BLaER1 (cell line): ENCODE data around the gene ZNF516.

Source experiments
- H3K27ac ChIP-seq: shearing (Covaris generic); formaldehyde crosslinking; 2 replicates; pipeline ENCODE4 v1.8.1; 2022
- H3K27me3 ChIP-seq: shearing (Covaris generic); formaldehyde crosslinking; 2 replicates; pipeline ENCODE4 v1.8.1; 2022
- H3K36me3 ChIP-seq: shearing (Covaris generic); formaldehyde crosslinking; 2 replicates; pipeline ENCODE4 v1.8.1; 2022
- H3K4me1 ChIP-seq: shearing (Covaris generic); formaldehyde crosslinking; 2 replicates; pipeline ENCODE4 v1.8.1; 2022
- H3K4me2 ChIP-seq: shearing (Covaris generic); formaldehyde crosslinking; 2 replicates; pipeline ENCODE4 v1.8.1; 2022
- H3K4me3 ChIP-seq: shearing (Covaris generic); formaldehyde crosslinking; 2 replicates; pipeline ENCODE4 v1.8.1; 2022
- H3K9ac ChIP-seq: shearing (Covaris generic); formaldehyde crosslinking; 2 replicates; pipeline ENCODE4 v1.8.1; 2022
- H3K9me3 ChIP-seq: shearing (Covaris generic); formaldehyde crosslinking; 2 replicates; pipeline ENCODE4 v1.8.1; 2022
- H4K20me1 ChIP-seq: shearing (Covaris generic); formaldehyde crosslinking; 2 replicates; pipeline ENCODE4 v1.8.1; 2022
- Cebpa-rat ChIP-seq: shearing (Covaris generic); IDR thresholded peaks from 2 replicates; pipeline ENCODE4 v1.8.1; 2022

ZNF516 gene

DNA sequence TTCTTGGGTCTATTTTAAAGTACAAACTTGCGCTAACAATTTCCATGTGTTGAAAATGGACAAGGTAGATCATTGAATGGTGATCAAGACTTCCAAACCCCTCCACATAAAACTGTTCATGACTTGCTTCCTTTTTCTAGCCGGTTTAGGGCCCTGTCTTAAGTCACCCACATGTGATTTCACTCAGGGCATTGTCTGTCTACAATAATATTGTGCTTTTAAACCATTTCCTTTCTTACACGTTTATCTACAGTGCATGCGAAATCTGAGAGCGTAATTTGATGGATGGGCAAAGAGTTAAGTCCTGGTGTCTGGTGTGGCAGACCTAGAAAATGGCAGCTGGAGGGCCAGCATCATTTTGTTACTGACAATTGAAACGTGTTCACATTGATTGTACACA lies 2.0 kb upstream of the ZNF516 start:
- H3K4me3 ChIP-seq = no peak overlapping the region
- H3K9me3 ChIP-seq = no peaks in the 10 kb centered on the region
- no peak overlapping the region for H3K4me2 ChIP-seq
- no peak overlapping the region for H3K27ac ChIP-seq
- no peak overlapping the region for H3K9ac ChIP-seq
- H3K36me3 ChIP-seq = no peaks in the 10 kb centered on the region
- no peaks in the 10 kb centered on the region for H3K27me3 ChIP-seq
- no peak for TF ChIP-seq Cebpa-rat
- H4K20me1 ChIP-seq = peaks cover 5% of the 10 kb centered on the region
- peaks cover 17% of the 10 kb centered on the region for H3K4me1 ChIP-seq

DNA sequence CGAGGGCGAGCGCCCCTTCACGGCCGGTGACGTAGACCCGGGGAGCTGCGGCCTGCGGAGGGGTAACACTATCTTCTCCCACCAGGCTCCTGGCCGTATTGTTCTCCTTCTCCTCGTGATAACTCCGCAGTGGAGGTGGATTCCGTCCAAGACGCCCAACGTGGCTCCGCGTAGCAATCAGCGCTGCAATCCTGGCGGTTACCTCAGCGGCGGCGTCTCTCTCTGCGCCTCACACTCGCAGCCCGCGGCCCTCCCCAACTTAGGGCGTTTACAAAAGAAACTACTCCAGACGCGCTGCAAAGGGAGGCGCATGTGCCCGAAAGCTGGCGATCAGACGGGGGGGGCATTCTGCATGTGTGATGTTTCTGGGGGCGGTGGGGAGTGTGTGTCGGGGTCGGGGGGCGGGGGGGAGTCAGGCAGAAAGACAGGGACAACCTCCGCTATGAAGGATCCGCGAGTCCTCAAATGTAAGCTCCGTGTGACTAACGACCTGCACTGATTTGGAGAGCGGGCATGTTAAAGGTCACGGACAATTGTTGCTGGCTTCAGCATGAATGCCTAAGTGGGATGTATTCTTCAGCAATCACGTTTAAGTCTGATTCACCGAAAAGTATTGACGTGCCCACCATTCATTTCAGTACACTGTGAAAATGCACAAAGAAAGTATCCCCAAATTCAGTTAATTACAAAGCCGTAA lies 1.3 kb upstream of the ZNF516 start:
- Histone ChIP-seq H3K4me1 (peaks cover 17% of the 10 kb centered on the region), H3K36me3 (no peaks in the 10 kb centered on the region), H3K9ac (no peak overlapping the region), H3K9me3 (no peaks in the 10 kb centered on the region), H3K4me2 (no peak overlapping the region), H3K27me3 (no peaks in the 10 kb centered on the region), H3K4me3 (no peak overlapping the region), H4K20me1 (peaks cover 10% of the 10 kb centered on the region), H3K27ac (no peak overlapping the region)
- no peak for TF ChIP-seq Cebpa-rat

DNA sequence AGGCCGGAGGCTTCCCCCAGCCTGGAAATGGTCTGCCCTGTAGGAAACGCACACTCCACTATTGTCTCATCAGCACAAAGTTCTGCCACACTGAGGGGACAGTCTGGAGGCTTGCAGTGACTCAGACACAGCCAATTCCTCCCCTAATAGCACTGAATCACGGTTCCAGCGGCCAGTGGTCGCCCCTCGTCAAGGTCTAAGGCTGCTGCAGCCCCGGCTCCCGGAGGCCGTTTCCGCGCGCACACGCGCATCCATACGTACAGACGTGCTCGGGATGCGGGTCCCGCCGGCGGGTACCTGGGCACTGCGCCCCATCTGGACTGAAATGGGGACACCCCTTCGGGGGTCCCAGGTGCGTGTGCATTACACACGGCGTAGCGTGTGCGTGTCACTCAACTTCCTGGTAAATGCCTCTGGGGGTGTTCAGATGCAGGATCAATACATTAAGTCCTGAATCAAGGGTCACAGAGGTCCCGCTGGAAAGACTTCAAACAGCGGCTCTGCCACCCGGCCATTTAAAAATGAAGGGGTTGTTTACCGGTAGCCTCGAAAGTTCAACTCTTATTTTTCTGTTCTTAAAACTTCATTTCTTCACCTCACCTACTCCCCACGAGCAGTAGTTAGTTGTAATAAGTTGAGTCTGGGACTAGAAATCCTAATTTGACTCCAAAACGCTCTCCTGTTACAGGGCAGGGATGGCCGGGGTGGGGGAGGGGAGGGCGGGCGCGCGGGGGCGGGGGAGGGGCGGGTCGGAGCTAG lies 572 bp upstream of the ZNF516 start:
- Histone ChIP-seq H3K4me1 (peaks cover 20% of the 10 kb centered on the region), H3K9ac (peak overlapping the region; percentile 88), H3K9me3 (no peaks in the 10 kb centered on the region), H3K27me3 (no peaks in the 10 kb centered on the region), H3K4me3 (peak overlapping the region; percentile 87), H4K20me1 (peaks cover 13% of the 10 kb centered on the region), H3K27ac (peak overlapping the region; percentile 93), H3K4me2 (peak overlapping the region; percentile 89), H3K36me3 (no peaks in the 10 kb centered on the region)
- TF ChIP-seq Cebpa-rat = no peak

DNA sequence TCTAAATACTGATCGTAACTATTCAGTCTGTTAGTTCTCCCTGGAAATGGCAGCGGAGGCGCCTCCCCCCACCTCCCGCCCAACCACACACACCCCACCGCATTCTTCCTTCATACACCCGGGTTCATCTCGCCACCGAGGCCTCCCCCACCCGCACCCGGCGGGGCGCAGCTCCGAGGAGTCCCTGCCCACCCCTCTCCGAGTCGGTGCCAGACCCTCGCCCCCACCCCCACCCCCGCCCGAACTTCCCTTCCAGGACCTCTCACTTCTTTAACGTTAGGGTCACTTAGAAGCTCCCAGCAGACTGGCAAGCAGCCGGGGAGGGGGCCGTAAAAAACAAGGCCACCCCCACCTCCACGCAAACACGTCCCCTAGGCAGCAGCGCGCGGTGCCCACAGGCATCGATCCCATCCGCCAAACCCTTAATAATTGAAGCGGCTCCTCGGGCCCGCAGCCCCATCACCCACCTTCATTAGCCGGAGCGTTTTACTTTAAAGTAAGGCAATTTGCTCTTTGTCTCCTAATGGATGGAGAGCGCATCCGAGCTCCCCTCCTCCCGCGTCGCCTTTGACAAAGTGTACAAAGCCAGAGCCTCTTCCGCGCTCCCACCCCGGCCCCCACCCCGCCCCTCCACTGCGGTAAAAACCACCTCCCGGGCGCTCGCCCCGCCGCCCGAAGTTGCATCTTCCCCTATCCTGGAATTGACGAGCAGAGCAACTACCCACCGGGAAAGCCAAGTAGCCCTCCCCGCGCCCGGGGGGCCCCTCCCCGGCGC lies 624 bp downstream of the ZNF516 start:
- H3K9me3 ChIP-seq = no peaks in the 10 kb centered on the region
- peaks cover 20% of the 10 kb centered on the region for H3K4me1 ChIP-seq
- peaks cover 25% of the 10 kb centered on the region for H4K20me1 ChIP-seq
- peak overlapping the region; percentile 87 for H3K4me3 ChIP-seq
- TF ChIP-seq Cebpa-rat = no peak
- H3K9ac ChIP-seq = peak overlapping the region; percentile 88
- no peaks in the 10 kb centered on the region for H3K36me3 ChIP-seq
- H3K27me3 ChIP-seq = no peaks in the 10 kb centered on the region
- peak overlapping the region; percentile 95 for H3K4me2 ChIP-seq
- H3K27ac ChIP-seq = peak overlapping the region; percentile 78

DNA sequence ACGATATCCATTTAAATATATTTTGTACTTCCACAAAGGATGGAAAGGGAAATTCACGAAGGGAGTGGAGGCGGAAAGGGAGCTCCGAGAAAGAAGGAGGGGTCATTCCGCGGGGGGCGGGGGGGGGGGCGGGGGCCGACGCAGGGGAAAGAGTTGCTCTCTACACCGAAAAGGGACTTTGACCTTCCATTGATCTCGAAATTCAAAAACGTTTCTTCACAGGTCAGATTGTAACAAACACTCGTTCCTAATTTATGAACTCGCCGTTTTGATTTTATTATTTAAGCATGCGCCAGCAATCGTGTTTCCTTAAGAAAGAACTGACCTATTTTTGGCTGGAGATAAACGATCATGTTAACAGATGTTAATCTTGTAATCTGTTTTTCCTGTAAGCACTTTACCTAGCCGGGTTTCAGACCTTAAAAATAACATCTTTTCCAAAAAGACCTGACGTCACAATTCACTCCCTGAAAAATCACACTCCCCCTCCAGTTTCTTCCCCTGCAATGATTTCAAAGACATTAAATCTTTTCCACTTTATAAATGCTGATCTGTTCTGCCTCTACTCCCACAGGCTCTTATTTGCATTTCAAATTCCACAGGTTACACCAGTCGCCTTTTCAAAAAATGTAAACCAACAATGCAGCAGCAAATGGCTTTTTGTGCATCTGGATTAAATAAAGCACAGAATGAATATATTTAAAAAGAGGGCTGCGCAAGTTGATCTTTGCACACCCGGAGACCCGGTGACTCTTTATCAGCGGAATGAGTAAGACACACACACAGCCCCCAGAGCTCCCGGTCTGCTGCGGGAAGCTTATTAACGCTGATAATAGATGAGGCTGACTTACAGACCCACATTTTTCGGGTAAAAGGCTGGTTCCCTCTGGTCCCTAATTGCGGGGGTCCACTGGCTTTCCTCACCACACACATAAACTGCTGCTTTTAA lies 1.6 kb downstream of the ZNF516 start:
- peak overlapping the region; percentile 97 for H3K4me2 ChIP-seq
- peak overlapping the region; percentile 84 for H3K27ac ChIP-seq
- H3K9ac ChIP-seq = peak overlapping the region; percentile 88
- no peaks in the 10 kb centered on the region for H3K36me3 ChIP-seq
- H4K20me1 ChIP-seq = peaks cover 35% of the 10 kb centered on the region
- no peaks in the 10 kb centered on the region for H3K27me3 ChIP-seq
- TF ChIP-seq Cebpa-rat = no peak
- peaks cover 27% of the 10 kb centered on the region for H3K4me1 ChIP-seq
- H3K4me3 ChIP-seq = peak overlapping the region; percentile 87
- H3K9me3 ChIP-seq = no peaks in the 10 kb centered on the region

DNA sequence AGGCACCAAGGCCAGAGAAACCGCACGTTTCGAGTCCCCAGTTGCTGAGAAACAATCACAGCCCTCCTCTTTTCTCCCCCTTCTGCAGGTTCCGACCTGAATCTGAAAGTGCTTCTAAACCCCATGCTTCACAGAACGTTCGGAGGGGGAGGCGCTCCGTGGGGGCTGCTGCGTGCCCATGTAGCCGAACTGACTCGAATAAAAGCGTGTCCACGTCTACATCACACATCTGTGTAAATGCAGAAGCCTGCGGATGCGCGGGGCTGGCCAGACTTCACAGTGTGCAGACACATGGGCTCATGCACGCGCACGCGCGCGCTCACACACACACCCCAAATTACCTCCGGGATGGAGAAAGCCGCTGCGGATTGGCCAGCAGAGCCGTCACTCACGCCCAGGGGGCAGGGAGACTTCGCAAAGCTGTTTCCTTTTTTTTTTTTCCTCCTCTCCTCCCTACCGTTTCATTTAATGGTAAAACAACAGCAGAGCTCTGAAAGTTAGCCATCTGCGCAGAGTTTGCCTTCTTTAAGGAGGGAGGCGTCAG lies 2.3 kb downstream of the ZNF516 start:
- Histone ChIP-seq H3K36me3 (no peaks in the 10 kb centered on the region), H3K27ac (peak overlapping the region; percentile 84), H3K4me2 (peak overlapping the region; percentile 97), H3K4me1 (peaks cover 34% of the 10 kb centered on the region), H3K4me3 (peak overlapping the region; percentile 87), H3K27me3 (no peaks in the 10 kb centered on the region), H4K20me1 (peaks cover 42% of the 10 kb centered on the region), H3K9me3 (no peaks in the 10 kb centered on the region), H3K9ac (peak overlapping the region; percentile 88)
- TF ChIP-seq Cebpa-rat = no peak

DNA sequence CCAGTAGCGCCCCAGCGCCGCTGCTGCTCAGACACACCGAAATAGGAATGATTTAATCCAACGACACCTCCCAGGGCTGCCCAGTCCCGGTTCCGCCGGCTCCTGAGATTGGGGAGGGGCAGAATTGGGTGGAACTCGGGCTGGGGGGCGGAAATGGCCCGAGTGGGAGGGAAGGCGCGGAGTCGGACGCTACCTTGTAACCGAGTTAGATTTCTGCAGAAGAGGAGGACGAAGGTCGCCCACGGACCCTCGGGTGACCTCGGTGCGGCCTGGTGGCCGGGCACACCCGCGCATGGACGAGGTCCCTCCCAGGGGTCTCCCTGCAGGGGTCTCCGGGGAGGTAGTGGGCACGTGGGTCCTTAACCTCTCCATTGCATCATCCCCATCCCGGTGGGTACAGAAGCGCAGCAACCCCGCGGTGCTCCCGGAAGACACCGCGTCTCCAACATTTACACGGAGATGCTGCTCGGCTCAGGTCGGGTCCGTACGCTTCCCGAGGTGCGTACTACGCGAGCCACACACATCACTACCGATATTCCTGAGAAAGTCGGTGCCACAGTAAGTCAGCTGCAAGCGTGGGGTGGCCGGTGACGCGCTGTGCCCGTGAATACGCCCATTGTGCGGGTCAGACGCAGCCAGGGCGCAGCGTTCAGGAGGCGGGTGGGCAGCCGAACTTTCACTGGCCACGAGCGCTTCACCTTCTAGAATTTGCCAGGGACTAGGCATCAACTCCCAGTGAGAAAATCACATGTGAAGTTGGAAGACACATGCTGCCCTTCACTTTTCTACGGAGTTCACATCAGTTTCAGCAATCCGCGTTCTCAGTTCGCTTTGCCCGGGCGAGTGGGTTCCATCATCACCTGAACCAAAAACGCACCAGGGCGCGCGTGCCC lies 3.0 kb downstream of the ZNF516 start:
- H4K20me1 ChIP-seq = peaks cover 49% of the 10 kb centered on the region
- H3K4me3 ChIP-seq = peak overlapping the region; percentile 87
- no peaks in the 10 kb centered on the region for H3K27me3 ChIP-seq
- H3K27ac ChIP-seq = peak overlapping the region; percentile 84
- no peaks in the 10 kb centered on the region for H3K9me3 ChIP-seq
- H3K36me3 ChIP-seq = no peaks in the 10 kb centered on the region
- H3K9ac ChIP-seq = peak overlapping the region; percentile 88
- peaks cover 41% of the 10 kb centered on the region for H3K4me1 ChIP-seq
- peak; percentile 89 for TF ChIP-seq Cebpa-rat
- peak overlapping the region; percentile 97 for H3K4me2 ChIP-seq

DNA sequence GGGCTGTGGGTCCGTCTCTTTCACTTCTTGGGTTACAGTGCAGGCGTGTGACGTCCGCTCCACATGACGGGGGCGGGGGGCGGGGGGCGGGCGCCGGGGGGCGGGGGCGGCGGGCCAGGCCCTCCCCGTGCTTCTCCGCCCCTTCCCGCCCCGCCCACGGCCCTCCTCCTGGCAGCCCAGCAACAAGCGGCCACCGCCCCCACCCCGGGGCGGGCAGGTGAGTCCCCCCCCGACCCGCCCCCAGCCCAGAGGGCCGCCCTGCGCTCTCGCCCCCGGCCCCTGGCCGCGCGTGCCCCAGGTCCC lies 3.6 kb downstream of the ZNF516 start:
- no peaks in the 10 kb centered on the region for H3K9me3 ChIP-seq
- H4K20me1 ChIP-seq = peaks cover 55% of the 10 kb centered on the region
- peak overlapping the region; percentile 84 for H3K27ac ChIP-seq
- peaks cover 47% of the 10 kb centered on the region for H3K4me1 ChIP-seq
- H3K4me2 ChIP-seq = peak overlapping the region; percentile 97
- TF ChIP-seq Cebpa-rat = no peak
- no peaks in the 10 kb centered on the region for H3K36me3 ChIP-seq
- peak overlapping the region; percentile 88 for H3K9ac ChIP-seq
- peak overlapping the region; percentile 87 for H3K4me3 ChIP-seq
- no peaks in the 10 kb centered on the region for H3K27me3 ChIP-seq
